ENCODE results near the gene DAB2IP. TPM values are rescaled to one million over a fixed set of nuclear protein-coding genes. Genes with fewer than 3 reads are reported as not detected.

The DAB2IP gene
- total and polyA plus RNA-seq, 4 donors: 2.3 to 13.1 (median 5.4) TPM

- Histone ChIP-seq H3K9ac (ENCODE audit: low read depth in 1 of 2, low read length in 2 of 2) (no peak overlapping the region), H3K27me3 (ENCODE audit: control insufficient read depth in 4 of 4, insufficient read depth in 4 of 4, low read length in 3 of 4) (no peaks in the 10 kb centered on the region), H3K4me1 (ENCODE audit: control insufficient read depth in 4 of 4, insufficient read depth in 4 of 4, low read length in 3 of 4) (peaks cover 12 to 43% (median 25%) of the 10 kb centered on the region in 4 donors), H3K36me3 (ENCODE audit: control insufficient read depth in 4 of 4, insufficient read depth in 3 of 4, low read depth in 1 of 4, low read length in 3 of 4) (no peaks in the 10 kb centered on the region), H3K9me3 (ENCODE audit: control insufficient read depth in 4 of 4, low read length in 3 of 4) (no peaks in the 10 kb centered on the region), H3K27ac (ENCODE audit: low read depth in 1 of 2, low read length in 2 of 2) (no peak overlapping the region), H3K4me3 (ENCODE audit: low read depth in 1 of 3, low read length in 3 of 3) (no peak overlapping the region)
- WGBS: 69% methylated on average over 3 of the region's 3 CpGs
- peak in 1 of 2 donors; percentile 30 for TF ChIP-seq HNF4A (conservative IDR thresholded peaks at IDR 0.05)
- no peak for TF ChIP-seq ATF3 (IDR thresholded peaks at IDR 0.05)
- no peak for DNase-seq (ENCODE audit: low spot score)
Measured at GRCh38 chr9:121654499-121655140, 3.2 kb downstream of the DAB2IP start.

- DNase-seq (ENCODE audit: low spot score): no peak
- no peak overlapping the region for H3K9ac ChIP-seq (ENCODE audit: low read depth in 1 of 2, low read length in 2 of 2)
- no peaks in the 10 kb centered on the region for H3K9me3 ChIP-seq (ENCODE audit: control insufficient read depth in 4 of 4, low read length in 3 of 4)
- TF ChIP-seq NR2F2 (IDR thresholded peaks at IDR 0.05): no peak
- TF ChIP-seq RAD21 (IDR thresholded peaks at IDR 0.05): no peak
- TF ChIP-seq REST (IDR thresholded peaks at IDR 0.05): no peak
- no peak for TF ChIP-seq CTCF (IDR thresholded peaks at IDR 0.05; ENCODE audit: low read depth, low read length, missing input control)
- no peak for TF ChIP-seq EGR1 (IDR thresholded peaks at IDR 0.05; ENCODE audit: low read depth in 2 of 2)
- TF ChIP-seq TAF1 (conservative IDR thresholded peaks at IDR 0.05): no peak
- no peak for TF ChIP-seq SP1 (IDR thresholded peaks at IDR 0.05)
- no peak for TF ChIP-seq ATF3 (IDR thresholded peaks at IDR 0.05)
- no peak for TF ChIP-seq FOXA1 (IDR thresholded peaks at IDR 0.05)
- no peak for TF ChIP-seq MAX (IDR thresholded peaks at IDR 0.05)
- no peak for TF ChIP-seq YY1 (IDR thresholded peaks at IDR 0.05)
- no peak for TF ChIP-seq FOXA2 (IDR thresholded peaks at IDR 0.05)
- TF ChIP-seq HNF4G (IDR thresholded peaks at IDR 0.05): no peak
- no peak for TF ChIP-seq JUND (IDR thresholded peaks at IDR 0.05)
- TF ChIP-seq HNF4A (conservative IDR thresholded peaks at IDR 0.05): no peak
- TF ChIP-seq GABPA (IDR thresholded peaks at IDR 0.05 in 1 of 2, conservative IDR thresholded peaks at IDR 0.05 in 1 of 2): no peak
- TF ChIP-seq RXRA (IDR thresholded peaks at IDR 0.05): no peak
- no peak for TF ChIP-seq ZBTB33 (IDR thresholded peaks at IDR 0.05)
- no peaks in the 10 kb centered on the region for H3K27me3 ChIP-seq (ENCODE audit: control insufficient read depth in 4 of 4, insufficient read depth in 4 of 4, low read length in 3 of 4)
- H3K4me1 ChIP-seq (ENCODE audit: control insufficient read depth in 4 of 4, insufficient read depth in 4 of 4, low read length in 3 of 4): peaks cover 12 to 40% (median 22%) of the 10 kb centered on the region in 4 donors
- H3K27ac ChIP-seq (ENCODE audit: low read depth in 1 of 2, low read length in 2 of 2): no peak overlapping the region
- no peak overlapping the region for H3K4me3 ChIP-seq (ENCODE audit: low read depth in 1 of 3, low read length in 3 of 3)
- H3K36me3 ChIP-seq (ENCODE audit: control insufficient read depth in 4 of 4, insufficient read depth in 3 of 4, low read depth in 1 of 4, low read length in 3 of 4): no peaks in the 10 kb centered on the region
- 91% methylated on average over 3 of the region's 3 CpGs for WGBS
Measured at GRCh38 chr9:121655231-121655755, 3.9 kb downstream of the DAB2IP start.

Measured in liver (tissue), 9 donors.